H9 (cell line): ENCODE data around the gene ARHGEF5. TPM values are rescaled to one million over a fixed set of nuclear protein-coding genes. Genes with fewer than 3 reads are reported as not detected.
"Not testable (repeated sequence)": the region's sequence is repeated elsewhere in the genome, so short reads cannot be mapped to it uniquely, and the experiment has no call there.

Source experiments
- DNase-seq: peaks from one replicate; pipeline ENCODE4 v3.0.0-alpha.2; 2017
- H2AFZ ChIP-seq: one replicate; pipeline ENCODE4 v1.6.1; 2013; ENCODE audit warnings: mild to moderate bottlenecking, low read length, control low read depth, moderate library complexity
- H2AK5ac ChIP-seq: 2 replicates; pipeline ENCODE4 v1.6.1; 2013; ENCODE audit warnings: low read length, control low read depth, mixed read lengths; ENCODE audit not compliant: insufficient read length
- H2BK120ac ChIP-seq: one replicate; pipeline ENCODE4 v1.6.1; 2013; ENCODE audit warnings: low read depth, mild to moderate bottlenecking, low read length, control low read depth, inconsistent platforms; ENCODE audit not compliant: poor library complexity, severe bottlenecking
- H2BK12ac ChIP-seq: 2 replicates; pipeline ENCODE4 v1.6.1; 2013; ENCODE audit warnings: low read length, control low read depth, mixed read lengths, low read depth; ENCODE audit not compliant: insufficient read length
- H2BK15ac ChIP-seq: 2 replicates; pipeline ENCODE4 v1.6.1; 2013; ENCODE audit warnings: low read depth, low read length, control low read depth
- H2BK20ac ChIP-seq: one replicate; pipeline ENCODE4 v1.6.1; 2013; ENCODE audit warnings: low read depth, mild to moderate bottlenecking, low read length, control low read depth, inconsistent platforms; ENCODE audit not compliant: poor library complexity, severe bottlenecking
- H2BK5ac ChIP-seq: 2 replicates; pipeline ENCODE4 v1.6.1; 2013; ENCODE audit warnings: low read length, control low read depth, mixed read lengths; ENCODE audit not compliant: insufficient read length
- H3K14ac ChIP-seq: 2 replicates; pipeline ENCODE4 v1.6.1; 2013; ENCODE audit warnings: low read length, control low read depth; ENCODE audit not compliant: insufficient read depth
- H3K18ac ChIP-seq: 2 replicates; pipeline ENCODE4 v1.6.1; 2013; ENCODE audit warnings: low read depth, mild to moderate bottlenecking, mixed read lengths, low read length, control low read depth; ENCODE audit not compliant: insufficient read length
- H3K23ac ChIP-seq: 2 replicates; pipeline ENCODE4 v1.6.1; 2013; ENCODE audit warnings: low read length, control low read depth, mixed read lengths, low read depth; ENCODE audit not compliant: insufficient read length
- H3K23me2 ChIP-seq: 2 replicates; pipeline ENCODE4 v1.6.1; 2013; ENCODE audit warnings: low read depth, mild to moderate bottlenecking, mixed read lengths, low read length, control low read depth; ENCODE audit not compliant: insufficient read length, poor library complexity, severe bottlenecking
- H3K27ac ChIP-seq: 2 replicates; pipeline ENCODE4 v1.5.1; 2013; ENCODE audit warnings: low read length, control low read depth, mixed read lengths, low read depth; ENCODE audit not compliant: insufficient read length
- H3K27me3 ChIP-seq: 2 replicates; pipeline ENCODE4 v1.6.1; 2013; ENCODE audit warnings: low read length, control low read depth, inconsistent platforms; ENCODE audit not compliant: insufficient read depth
- H3K4ac ChIP-seq: 2 replicates; pipeline ENCODE4 v1.6.1; 2013; ENCODE audit warnings: low read depth, mild to moderate bottlenecking, control low read depth, inconsistent platforms, low read length, moderate library complexity
- H3K4me1 ChIP-seq: 2 replicates; pipeline ENCODE4 v1.6.1; 2013; ENCODE audit warnings: low read length, control low read depth, inconsistent platforms; ENCODE audit not compliant: insufficient read depth
- H3K4me2 ChIP-seq: 2 replicates; pipeline ENCODE4 v1.6.1; 2013; ENCODE audit warnings: low read length, control low read depth, mixed read lengths; ENCODE audit not compliant: insufficient read length, insufficient read depth
- H3K56ac ChIP-seq: 2 replicates; pipeline ENCODE4 v1.6.1; 2013; ENCODE audit warnings: low read depth, mild to moderate bottlenecking, mixed read lengths, low read length, control low read depth; ENCODE audit not compliant: insufficient read length
- H3K79me1 ChIP-seq: 2 replicates; pipeline ENCODE4 v1.6.1; 2013; ENCODE audit warnings: low read depth, mild to moderate bottlenecking, moderate library complexity, low read length, control low read depth, inconsistent platforms; ENCODE audit not compliant: insufficient read depth, poor library complexity, severe bottlenecking
- H3K79me2 ChIP-seq: 2 replicates; pipeline ENCODE4 v1.6.1; 2013; ENCODE audit warnings: low read length, control low read depth, inconsistent platforms; ENCODE audit not compliant: insufficient read depth
- H3K9ac ChIP-seq: 2 replicates; pipeline ENCODE4 v1.6.1; 2013; ENCODE audit warnings: low read length, control low read depth, mixed read lengths; ENCODE audit not compliant: insufficient read length; ENCODE audit errors: extremely low read depth
- H3K9me3 ChIP-seq: one replicate; pipeline ENCODE4 v1.6.1; 2013; ENCODE audit warnings: low read depth, low read length, inconsistent platforms; ENCODE audit not compliant: control insufficient read depth
- H3T11ph ChIP-seq: one replicate; pipeline ENCODE4 v1.6.1; 2013; ENCODE audit warnings: mild to moderate bottlenecking, low read length, control low read depth, inconsistent platforms
- H4K20me1 ChIP-seq: one replicate; pipeline ENCODE4 v1.6.1; 2013; ENCODE audit not compliant: control insufficient read depth, insufficient read length, insufficient read depth
- H4K5ac ChIP-seq: 2 replicates; pipeline ENCODE4 v1.6.1; 2013; ENCODE audit warnings: low read depth, mild to moderate bottlenecking, mixed read lengths, low read length, control low read depth; ENCODE audit not compliant: insufficient read length
- H4K8ac ChIP-seq: replicated peaks from 2 replicates; pipeline ENCODE4 v1.6.1; 2013; ENCODE audit warnings: low read length, control low read depth, mixed read lengths, low read depth; ENCODE audit not compliant: insufficient read length
- H4K91ac ChIP-seq: 2 replicates; pipeline ENCODE4 v1.6.1; 2013; ENCODE audit warnings: low read depth, mild to moderate bottlenecking, moderate library complexity, mixed read lengths, low read length, control low read depth; ENCODE audit not compliant: insufficient read length
- H3K27ac Mint-ChIP-seq, 3 experiments: 2 replicates in 2 of 3; 3 replicates in 1 of 3; pipeline ENCODE4 v1.8.0; 2020 to 2021; ENCODE audit warnings: mixed read lengths in 3 of 3, mild to moderate bottlenecking in 1 of 3, moderate library complexity in 1 of 3
- H3K27me3 Mint-ChIP-seq: 2 replicates; pipeline ENCODE4 v1.8.0; 2021; ENCODE audit warnings: low read depth, mild to moderate bottlenecking, moderate library complexity, mixed read lengths
- H3K36me3 Mint-ChIP-seq, 3 experiments: 2 replicates in 2 of 3; 3 replicates in 1 of 3; pipeline ENCODE4 v1.8.0; 2020 to 2021; ENCODE audit warnings: low read depth in 3 of 3, mixed read lengths in 3 of 3; ENCODE audit not compliant: insufficient read depth in 1 of 3
- H3K4me1 Mint-ChIP-seq, 2 experiments: 2 replicates each; pipeline ENCODE4 v1.8.0; 2020; ENCODE audit warnings: mixed read lengths in 2 of 2
- H3K4me3 Mint-ChIP-seq, 2 experiments: 2 replicates in 1 of 2; 3 replicates in 1 of 2; pipeline ENCODE4 v1.8.0; 2020 to 2021; ENCODE audit warnings: mild to moderate bottlenecking in 2 of 2, mixed read lengths in 2 of 2, moderate library complexity in 1 of 2
- H3K9me3 Mint-ChIP-seq, 2 experiments: 2 replicates in 1 of 2; 3 replicates in 1 of 2; pipeline ENCODE4 v1.8.0; 2020; ENCODE audit warnings: mild to moderate bottlenecking in 2 of 2, mixed read lengths in 2 of 2, moderate library complexity in 1 of 2
- CTCF ChIP-seq: fragments of 200-600 bp; sonication (generic); conservative IDR thresholded peaks from 3 replicates; pipeline ENCODE4 v1.8.0; 2021; ENCODE audit warnings: antibody characterized with exemption, mild to moderate bottlenecking
- WGBS: extraction: QIAGEN DNeasy Blood & Tissue Kit; methylation state at CpG from one replicate; pipeline ENCODE4 v1.1.7; 2013; ENCODE audit warnings: missing lambda C conversion rate, low lambda C conversion rate, mixed read lengths; ENCODE audit not compliant: insufficient read length; ENCODE audit errors: extremely low coverage; 5-methylcytosine and 5-hydroxymethylcytosine counted together
- total RNA-seq: library from RNA; stranded (reverse); gene quantifications from 2 replicates; pipeline ENCODE4 v1.2.1, GENCODE V29; 2021

ARHGEF5 gene
- total RNA-seq, 1 experiment from 2014 or later: 33.9 TPM

GRCh38 chr7:144331221-144331995 lies 23.8 kb upstream of the ARHGEF5 start:
- peak overlapping the region in 1 of 3 experiments; percentile 25; a peak in 1 of 7 replicates for H3K27ac Mint-ChIP-seq
- H3K23ac ChIP-seq, H2BK15ac ChIP-seq, H3K56ac ChIP-seq, H3T11ph ChIP-seq, H2AK5ac ChIP-seq, H3K9ac ChIP-seq, H3K27ac ChIP-seq, H3K18ac ChIP-seq, H2AFZ ChIP-seq, H2BK5ac ChIP-seq, DNase-seq, H4K20me1 ChIP-seq, H3K23me2 ChIP-seq, H3K9me3 Mint-ChIP-seq, H3K36me3 Mint-ChIP-seq, H3K27me3 ChIP-seq, H4K91ac ChIP-seq, H3K79me2 ChIP-seq, H3K4me1 Mint-ChIP-seq, H4K5ac ChIP-seq, H4K8ac ChIP-seq, H3K4me1 ChIP-seq, H3K9me3 ChIP-seq, H3K14ac ChIP-seq, H3K4ac ChIP-seq, H3K27me3 Mint-ChIP-seq, H3K4me2 ChIP-seq, H3K4me3 Mint-ChIP-seq, H2BK120ac ChIP-seq, H2BK12ac ChIP-seq, H2BK20ac ChIP-seq, H3K79me1 ChIP-seq: not testable (repeated sequence)
- 0 out of 3 replicates have a peak, but pooled peaks have one; percentile 13 for TF ChIP-seq CTCF
- no CpG with 5 or more reads among the region's 9 CpGs for WGBS

- not testable (repeated sequence) for H3K4ac ChIP-seq, H4K8ac ChIP-seq, H3K9me3 ChIP-seq, H3K14ac ChIP-seq, H3K56ac ChIP-seq, H2BK120ac ChIP-seq, H3K27me3 ChIP-seq, H3K27ac ChIP-seq, H2BK15ac ChIP-seq, H3K4me1 Mint-ChIP-seq, H3K9ac ChIP-seq, H3K79me2 ChIP-seq, H2BK12ac ChIP-seq, H3K9me3 Mint-ChIP-seq, H3K23me2 ChIP-seq, H4K5ac ChIP-seq, H2AFZ ChIP-seq, H3K36me3 Mint-ChIP-seq, H2BK20ac ChIP-seq, H3K4me3 Mint-ChIP-seq, H4K91ac ChIP-seq, H3K4me2 ChIP-seq, H3K23ac ChIP-seq, H3K18ac ChIP-seq, H3K4me1 ChIP-seq, H3T11ph ChIP-seq, H3K27me3 Mint-ChIP-seq, H2AK5ac ChIP-seq, DNase-seq, H4K20me1 ChIP-seq, H2BK5ac ChIP-seq, H3K79me1 ChIP-seq
- no CpG with 5 or more reads among the region's 2 CpGs for WGBS
- H3K27ac Mint-ChIP-seq: peak overlapping the region in 1 of 3 experiments; percentile 25; a peak in 1 of 7 replicates
Observed at GRCh38 chr7:144331996-144332288, 23.3 kb upstream of the ARHGEF5 start.
